Measurements from ENCODE around the gene CFAP100.

Gene CFAP100

GRCh38 chr3:126435456-126436315, 41.0 kb downstream of the CFAP100 start:
- TF ChIP-seq ZBTB7A (IDR thresholded peaks at IDR 0.05; ENCODE audit: low read depth) (no peak), TCF12 (IDR thresholded peaks at IDR 0.05; ENCODE audit: low read depth) (no peak), CREB1 (IDR thresholded peaks at IDR 0.05; ENCODE audit: low read depth) (no peak), EP300 (IDR thresholded peaks at IDR 0.05; ENCODE audit: borderline replicate concordance) (no peak), YY1 (IDR thresholded peaks at IDR 0.05; ENCODE audit: low read depth) (no peak), RAD21 (IDR thresholded peaks at IDR 0.05; ENCODE audit: low read depth) (no peak), TEAD4 (IDR thresholded peaks at IDR 0.05) (no peak), FOXM1 (IDR thresholded peaks at IDR 0.05; ENCODE audit: borderline replicate concordance, low read depth) (no peak), EGR1 (IDR thresholded peaks at IDR 0.05) (no peak), MAX (IDR thresholded peaks at IDR 0.05) (no peak), CEBPB (IDR thresholded peaks at IDR 0.05) (no peak)

- TF ChIP-seq NFIC (IDR thresholded peaks at IDR 0.05) (no peak), TEAD4 (IDR thresholded peaks at IDR 0.05) (no peak), EGR1 (IDR thresholded peaks at IDR 0.05) (no peak), RAD21 (IDR thresholded peaks at IDR 0.05; ENCODE audit: low read depth) (no peak), CEBPB (IDR thresholded peaks at IDR 0.05) (no peak), MAX (IDR thresholded peaks at IDR 0.05) (no peak), TCF12 (IDR thresholded peaks at IDR 0.05; ENCODE audit: low read depth) (no peak), EP300 (IDR thresholded peaks at IDR 0.05; ENCODE audit: borderline replicate concordance) (no peak), TAF1 (IDR thresholded peaks at IDR 0.05; ENCODE audit: low read depth) (no peak), USF1 (IDR thresholded peaks at IDR 0.05) (no peak)
These were observed 42.4 kb downstream of the CFAP100 start for GRCh38 chr3:126436826-126437717.

- TF ChIP-seq YY1 (IDR thresholded peaks at IDR 0.05; ENCODE audit: low read depth) (no peak), EP300 (IDR thresholded peaks at IDR 0.05; ENCODE audit: borderline replicate concordance) (no peak), RAD21 (IDR thresholded peaks at IDR 0.05; ENCODE audit: low read depth) (no peak), MAX (IDR thresholded peaks at IDR 0.05) (no peak), FOXM1 (IDR thresholded peaks at IDR 0.05; ENCODE audit: borderline replicate concordance, low read depth) (no peak), NFIC (IDR thresholded peaks at IDR 0.05) (no peak), CREB1 (IDR thresholded peaks at IDR 0.05; ENCODE audit: low read depth) (no peak)
These were observed 43.5 kb downstream of the CFAP100 start for GRCh38 chr3:126438186-126438585.

GRCh38 chr3:126438746-126439145, 44.0 kb downstream of the CFAP100 start:
- TF ChIP-seq NFIC (IDR thresholded peaks at IDR 0.05) = no peak
- TF ChIP-seq TAF1 (IDR thresholded peaks at IDR 0.05; ENCODE audit: low read depth) = no peak
- no peak for TF ChIP-seq CREB1 (IDR thresholded peaks at IDR 0.05; ENCODE audit: low read depth)
- no peak for TF ChIP-seq FOXM1 (IDR thresholded peaks at IDR 0.05; ENCODE audit: borderline replicate concordance, low read depth)
- TF ChIP-seq MAX (IDR thresholded peaks at IDR 0.05) = no peak
- TF ChIP-seq EGR1 (IDR thresholded peaks at IDR 0.05) = no peak
- no peak for TF ChIP-seq USF1 (IDR thresholded peaks at IDR 0.05)

GRCh38 chr3:126439346-126439967, 44.7 kb downstream of the CFAP100 start:
- no peak for TF ChIP-seq FOXM1 (IDR thresholded peaks at IDR 0.05; ENCODE audit: borderline replicate concordance, low read depth)
- TF ChIP-seq TEAD4 (IDR thresholded peaks at IDR 0.05) = no peak
- no peak for TF ChIP-seq TCF12 (IDR thresholded peaks at IDR 0.05; ENCODE audit: low read depth)
- no peak for TF ChIP-seq REST (IDR thresholded peaks at IDR 0.05; ENCODE audit: low read depth)
- TF ChIP-seq ZBTB7A (IDR thresholded peaks at IDR 0.05; ENCODE audit: low read depth) = no peak
- TF ChIP-seq NFIC (IDR thresholded peaks at IDR 0.05) = no peak
- no peak for TF ChIP-seq MAX (IDR thresholded peaks at IDR 0.05)
- TF ChIP-seq CREB1 (IDR thresholded peaks at IDR 0.05; ENCODE audit: low read depth) = no peak
- no peak for TF ChIP-seq EGR1 (IDR thresholded peaks at IDR 0.05)
- no peak for TF ChIP-seq EP300 (IDR thresholded peaks at IDR 0.05; ENCODE audit: borderline replicate concordance)
- no peak for TF ChIP-seq USF1 (IDR thresholded peaks at IDR 0.05)
- no peak for TF ChIP-seq RAD21 (IDR thresholded peaks at IDR 0.05; ENCODE audit: low read depth)
- no peak for TF ChIP-seq YY1 (IDR thresholded peaks at IDR 0.05; ENCODE audit: low read depth)
- no peak for TF ChIP-seq TAF1 (IDR thresholded peaks at IDR 0.05; ENCODE audit: low read depth)
- TF ChIP-seq CEBPB (IDR thresholded peaks at IDR 0.05) = no peak

Measured in Ishikawa (cell line).